Spleen (tissue), 11 donors: ENCODE data around the gene RNF13. TPM values are rescaled to one million over a fixed set of nuclear protein-coding genes. Genes with fewer than 3 reads are reported as not detected.
A peak's percentile ranks its signal among the peaks of the same experiment; 100 is the strongest.

Experiments
- DNase-seq: peaks from one replicate; pipeline ENCODE4 v3.0.0-alpha.2; 2020
- H3K27ac ChIP-seq, 8 donors: fragments of 200-600 bp; sonication (generic) in 7 of 8; 1 replicate in 4 of 8; 2 replicates in 4 of 8; pipeline versions ENCODE4 v1.5.0 to v1.8.0; 2016 to 2021; ENCODE audit warnings: inconsistent platforms in 4 of 8, mild to moderate bottlenecking in 4 of 8, moderate library complexity in 1 of 8
- H3K27me3 ChIP-seq, 7 donors: fragments of 200-600 bp; sonication (generic) in 6 of 7; replicated peaks in 1 of 7; 1 replicate in 4 of 7; 2 replicates in 3 of 7; pipeline versions ENCODE4 v1.5.0 to v1.8.0; 2016 to 2021; ENCODE audit warnings: inconsistent platforms in 3 of 7, mild to moderate bottlenecking in 1 of 7
- H3K36me3 ChIP-seq, 6 donors: fragments of 200-600 bp; sonication (generic) in 5 of 6; 1 replicate in 4 of 6; 2 replicates in 2 of 6; pipeline versions ENCODE4 v1.5.0 to v1.8.0; 2016 to 2021; ENCODE audit warnings: inconsistent platforms in 2 of 6
- H3K4me1 ChIP-seq, 6 donors: fragments of 200-600 bp; sonication (generic) in 5 of 6; 1 replicate in 3 of 6; 2 replicates in 3 of 6; pipeline versions ENCODE4 v1.5.0 to v1.8.0; 2016 to 2021; ENCODE audit warnings: inconsistent platforms in 3 of 6
- H3K4me3 ChIP-seq, 8 donors: fragments of 200-600 bp; sonication (generic) in 7 of 8; 1 replicate in 4 of 8; 2 replicates in 4 of 8; pipeline versions ENCODE4 v1.5.0 to v1.8.0; 2016 to 2021; ENCODE audit warnings: inconsistent platforms in 4 of 8, mild to moderate bottlenecking in 4 of 8, moderate library complexity in 2 of 8
- H3K9me3 ChIP-seq, 8 donors: fragments of 200-600 bp; sonication (generic) in 7 of 8; 1 replicate in 4 of 8; 2 replicates in 4 of 8; pipeline versions ENCODE4 v1.5.0 to v1.8.0; 2016 to 2021; ENCODE audit warnings: inconsistent platforms in 4 of 8
- POLR2A ChIP-seq, 3 donors: fragments of 450-650 bp; IDR thresholded peaks; one replicate each; pipeline ENCODE4 v1.5.1; 2017; ENCODE audit warnings: antibody characterized with exemption in 3 of 3, mild to moderate bottlenecking in 1 of 3
- POLR2AphosphoS5 ChIP-seq, 3 donors: sonication (generic); formaldehyde crosslinking; IDR thresholded peaks; one replicate each; pipeline ENCODE4 v1.5.1; 2017; ENCODE audit warnings: antibody characterized with exemption in 3 of 3
- WGBS, 5 donors: extraction: QIAGEN DNeasy Blood & Tissue Kit in 3 of 5; methylation state at CpG; one replicate each; pipeline versions ENCODE4 v1.1.5 to v1.1.7; 2013 to 2018; 5-methylcytosine and 5-hydroxymethylcytosine counted together
- intact Hi-C: fragments of 100-400 bp; cut with DNase I; formaldehyde crosslinking; loops from one replicate; pipeline ENCODE4 v1.15.0; 2023; ENCODE audit warnings: low total_unique reads
- polyA plus RNA-seq, 3 donors: library from polyadenylated mRNA; stranded (reverse); fragments of 200-250 nt; gene quantifications; one replicate each; pipeline ENCODE4 v1.2.1, GENCODE V29; 2013
- total RNA-seq, 7 donors: library from RNA; depleted of rRNA in 3 of 7; stranded (reverse); fragments of >200 nt in 3 of 7; fragmentation: NEBNext Ultra II Directional in 4 of 7; extraction: Animal tissue kit (Norgen Biotek cat#: 25700) in 4 of 7; gene quantifications; one replicate each; pipeline versions ENCODE4 v1.1.0 to v1.2.1, GENCODE V29; 2016 to 2021
- TF ChIP-seq, protein P1 (sequence below), 11 experiments: fragments of 200-600 bp in 7 of 11; fragments of 450-650 bp in 4 of 11; sonication (generic) in 4 of 11; IDR thresholded peaks in 8 of 11; conservative IDR thresholded peaks in 3 of 11; 1 replicate in 7 of 11; 2 replicates in 4 of 11; pipeline versions ENCODE4 v1.4.0 to v1.8.0; 2016 to 2021; ENCODE audit warnings: antibody characterized with exemption in 11 of 11, inconsistent platforms in 4 of 11, mild to moderate bottlenecking in 1 of 11
- donor health status: healthy with polysubstance abuse.
- donor health status: DM: no; HTN: no; CAD: no; lungs with moderate emphysema.
- donor health status: DM: no; HTN: no; CAD: no.
- donor health status: Bipolar disorder and iron deficiency.
- donor health status: healthy.
- donor health status: DM: no; HTN: no; CAD: no.
- donor health status: DM: yes; HTN: yes; CAD: no.

The RNF13 gene
- total and polyA plus RNA-seq, 10 donors, result 30.7 to 137 (median 111) TPM

GRCh38 chr3:149813367-149814281 lies 609 bp downstream of the RNF13 start:
- Histone ChIP-seq H3K9me3 (no peaks in the 10 kb centered on the region), H3K27ac (peak overlapping the region; percentile 88 to 99 (median 98)), H3K4me3 (peak overlapping the region; percentile 66 to 93 (median 75)), H3K27me3 (no peaks in the 10 kb centered on the region), H3K4me1 (peaks cover 10 to 64% (median 53%) of the 10 kb centered on the region in 6 donors), H3K36me3 (no peaks in the 10 kb centered on the region)
- WGBS, 5 donors, result 0 to 1% (median 1%) methylated on average over 22 to 29 of the region's 29 CpGs
- peak; percentile 77 for DNase-seq
- intact Hi-C loops, result no loop called here
- TF ChIP-seq, protein P1, sequence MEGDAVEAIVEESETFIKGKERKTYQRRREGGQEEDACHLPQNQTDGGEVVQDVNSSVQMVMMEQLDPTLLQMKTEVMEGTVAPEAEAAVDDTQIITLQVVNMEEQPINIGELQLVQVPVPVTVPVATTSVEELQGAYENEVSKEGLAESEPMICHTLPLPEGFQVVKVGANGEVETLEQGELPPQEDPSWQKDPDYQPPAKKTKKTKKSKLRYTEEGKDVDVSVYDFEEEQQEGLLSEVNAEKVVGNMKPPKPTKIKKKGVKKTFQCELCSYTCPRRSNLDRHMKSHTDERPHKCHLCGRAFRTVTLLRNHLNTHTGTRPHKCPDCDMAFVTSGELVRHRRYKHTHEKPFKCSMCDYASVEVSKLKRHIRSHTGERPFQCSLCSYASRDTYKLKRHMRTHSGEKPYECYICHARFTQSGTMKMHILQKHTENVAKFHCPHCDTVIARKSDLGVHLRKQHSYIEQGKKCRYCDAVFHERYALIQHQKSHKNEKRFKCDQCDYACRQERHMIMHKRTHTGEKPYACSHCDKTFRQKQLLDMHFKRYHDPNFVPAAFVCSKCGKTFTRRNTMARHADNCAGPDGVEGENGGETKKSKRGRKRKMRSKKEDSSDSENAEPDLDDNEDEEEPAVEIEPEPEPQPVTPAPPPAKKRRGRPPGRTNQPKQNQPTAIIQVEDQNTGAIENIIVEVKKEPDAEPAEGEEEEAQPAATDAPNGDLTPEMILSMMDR (IDR thresholded peaks at IDR 0.05 in 8 of 11, conservative IDR thresholded peaks at IDR 0.05 in 3 of 11), result no peak
- TF ChIP-seq POLR2AphosphoS5 (IDR thresholded peaks at IDR 0.05) (no peak), POLR2A (IDR thresholded peaks at IDR 0.05) (no peak)

- no peak for DNase-seq
- no peaks in the 10 kb centered on the region for H3K9me3 ChIP-seq
- TF ChIP-seq POLR2AphosphoS5 (IDR thresholded peaks at IDR 0.05), result no peak
- no peak for TF ChIP-seq POLR2A (IDR thresholded peaks at IDR 0.05)
- TF ChIP-seq, protein P1 (IDR thresholded peaks at IDR 0.05 in 8 of 11, conservative IDR thresholded peaks at IDR 0.05 in 3 of 11), result no peak
- WGBS, 5 donors, result 24 to 54% (median 43%) methylated on average over 1 of the region's 1 CpG
- H3K27ac ChIP-seq, result peak overlapping the region in 7 of 8 donors; percentile 97 to 99 (median 98)
- H3K36me3 ChIP-seq, result no peaks in the 10 kb centered on the region
- H3K27me3 ChIP-seq, result no peaks in the 10 kb centered on the region
- H3K4me1 ChIP-seq, result peaks cover 10 to 77% (median 70%) of the 10 kb centered on the region in 6 donors
- intact Hi-C loops, result no loop called here
- H3K4me3 ChIP-seq, result peak overlapping the region in 4 of 8 donors; percentile 66 to 93 (median 78)
Observed at GRCh38 chr3:149815321-149815720, 2.3 kb downstream of the RNF13 start.

- intact Hi-C loops, result no loop called here
- DNase-seq, result no peak
- H3K4me1 ChIP-seq, result peaks cover 10 to 81% (median 72%) of the 10 kb centered on the region in 6 donors
- H3K27ac ChIP-seq, result peak overlapping the region in 6 of 8 donors; percentile 97 to 99 (median 98)
- WGBS, 5 donors, result 83 to 94% (median 86%) methylated on average over 3 of the region's 3 CpGs
- H3K4me3 ChIP-seq, result peak overlapping the region in 4 of 8 donors; percentile 17 to 93 (median 72)
- H3K36me3 ChIP-seq, result no peaks in the 10 kb centered on the region
- no peaks in the 10 kb centered on the region for H3K9me3 ChIP-seq
- TF ChIP-seq, protein P1 (IDR thresholded peaks at IDR 0.05 in 8 of 11, conservative IDR thresholded peaks at IDR 0.05 in 3 of 11), result no peak
- no peak for TF ChIP-seq POLR2A (IDR thresholded peaks at IDR 0.05)
- TF ChIP-seq POLR2AphosphoS5 (IDR thresholded peaks at IDR 0.05), result no peak
- no peaks in the 10 kb centered on the region for H3K27me3 ChIP-seq
Observed at GRCh38 chr3:149815728-149816127, 2.7 kb downstream of the RNF13 start.

- DNase-seq, result no peak
- intact Hi-C loops, result no loop called here
- H3K27ac ChIP-seq, result peak overlapping the region in 7 of 8 donors; percentile 23 to 99 (median 98)
- H3K9me3 ChIP-seq, result peaks cover 0 to 2% (median 0%) of the 10 kb centered on the region in 8 donors
- H3K36me3 ChIP-seq, result no peaks in the 10 kb centered on the region
- peaks cover 10 to 87% (median 78%) of the 10 kb centered on the region in 6 donors for H3K4me1 ChIP-seq
- WGBS, 5 donors, result 53 to 72% (median 63%) methylated on average over 3 of the region's 3 CpGs
- no peaks in the 10 kb centered on the region for H3K27me3 ChIP-seq
- H3K4me3 ChIP-seq, result peak overlapping the region in 4 of 8 donors; percentile 17 to 93 (median 72)
- no peak for TF ChIP-seq POLR2A (IDR thresholded peaks at IDR 0.05)
Observed at GRCh38 chr3:149816311-149816710, 3.3 kb downstream of the RNF13 start.
